Right atrium auricular region (tissue), 2 donors: ENCODE results near the gene TPMT. TPM values are rescaled to one million over a fixed set of nuclear protein-coding genes. Genes with fewer than 3 reads are reported as not detected.

Experiments used
- DNase-seq: peaks from one replicate; pipeline ENCODE4 v3.0.0-alpha.2; 2019; ENCODE audit warnings: low spot score
- H3K27ac ChIP-seq, 2 donors: fragments of 200-600 bp; sonication (generic); 1 replicate in 1 of 2; 2 replicates in 1 of 2; pipeline ENCODE4 v1.5.1; 2016 to 2019
- H3K27me3 ChIP-seq, 2 donors: fragments of 200-600 bp; sonication (generic); one replicate each; pipeline versions ENCODE4 v1.5.1 to v1.6.0; 2017 to 2019
- H3K36me3 ChIP-seq: fragments of 200-600 bp; sonication (generic); one replicate; pipeline ENCODE4 v1.5.1; 2016
- H3K4me1 ChIP-seq, 2 donors: fragments of 200-600 bp; sonication (generic); one replicate each; pipeline versions ENCODE4 v1.5.1 to v1.6.0; 2017 to 2019
- H3K4me3 ChIP-seq, 2 donors: fragments of 200-600 bp; sonication (generic); 1 replicate in 1 of 2; 2 replicates in 1 of 2; pipeline ENCODE4 v1.5.1; 2017 to 2019; ENCODE audit warnings: mild to moderate bottlenecking in 1 of 2, moderate library complexity in 1 of 2
- H3K9me3 ChIP-seq, 2 donors: fragments of 200-600 bp; sonication (generic); one replicate each; pipeline ENCODE4 v1.5.1; 2019
- total RNA-seq, 2 donors: library from RNA; depleted of rRNA; stranded (reverse); fragments of >200 nt; gene quantifications; one replicate each; pipeline ENCODE4 v1.1.0, GENCODE V29; 2016
- TF ChIP-seq, protein P1 (sequence below), 2 donors: fragments of 200-600 bp; sonication (generic); IDR thresholded peaks; one replicate each; pipeline ENCODE4 v1.5.1; 2019; ENCODE audit warnings: antibody characterized with exemption in 2 of 2

The TPMT gene
- total RNA-seq, 2 donors from 2014 or later = 9.0 to 18.4 TPM

DNA sequence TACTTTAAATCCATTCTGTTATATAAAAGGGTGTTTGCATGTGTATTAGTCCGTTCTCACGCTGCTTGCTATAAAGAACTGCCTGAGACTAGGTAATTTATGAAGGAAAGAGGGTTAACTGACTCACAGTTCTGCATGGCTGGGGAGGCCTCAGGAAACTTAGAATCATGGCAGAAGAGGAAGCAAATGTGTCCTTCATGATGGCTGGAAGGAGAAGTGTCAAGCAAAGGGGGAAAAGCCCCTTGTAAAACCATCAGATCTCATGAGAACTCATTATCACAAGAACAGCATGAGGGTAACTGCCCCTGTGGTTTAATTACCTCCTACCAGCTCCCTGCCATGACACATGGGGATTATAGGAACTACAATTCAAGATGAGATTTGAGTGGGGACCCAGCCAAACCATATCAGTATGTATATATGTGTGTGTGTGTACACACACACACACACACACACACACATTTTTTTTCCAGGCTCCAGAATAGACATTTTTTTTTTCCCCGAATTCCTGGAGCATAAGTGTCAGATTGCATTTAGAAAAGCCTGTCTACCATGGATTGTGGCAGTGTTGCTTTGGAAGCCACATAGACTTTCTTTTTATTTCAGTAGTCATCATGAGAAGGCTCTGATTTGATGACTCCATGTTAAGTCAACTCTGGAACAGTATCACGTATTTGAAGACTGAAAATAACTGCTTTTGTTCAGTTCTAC is 31.8 kb upstream of the TPMT start:
- Histone ChIP-seq H3K36me3 (peaks cover 14% of the 10 kb centered on the region), H3K9me3 (no peaks in the 10 kb centered on the region), H3K27ac (no peak overlapping the region), H3K27me3 (no peaks in the 10 kb centered on the region), H3K4me1 (no peaks in the 10 kb centered on the region), H3K4me3 (no peak overlapping the region)
- no peak for DNase-seq
- TF ChIP-seq, protein P1, sequence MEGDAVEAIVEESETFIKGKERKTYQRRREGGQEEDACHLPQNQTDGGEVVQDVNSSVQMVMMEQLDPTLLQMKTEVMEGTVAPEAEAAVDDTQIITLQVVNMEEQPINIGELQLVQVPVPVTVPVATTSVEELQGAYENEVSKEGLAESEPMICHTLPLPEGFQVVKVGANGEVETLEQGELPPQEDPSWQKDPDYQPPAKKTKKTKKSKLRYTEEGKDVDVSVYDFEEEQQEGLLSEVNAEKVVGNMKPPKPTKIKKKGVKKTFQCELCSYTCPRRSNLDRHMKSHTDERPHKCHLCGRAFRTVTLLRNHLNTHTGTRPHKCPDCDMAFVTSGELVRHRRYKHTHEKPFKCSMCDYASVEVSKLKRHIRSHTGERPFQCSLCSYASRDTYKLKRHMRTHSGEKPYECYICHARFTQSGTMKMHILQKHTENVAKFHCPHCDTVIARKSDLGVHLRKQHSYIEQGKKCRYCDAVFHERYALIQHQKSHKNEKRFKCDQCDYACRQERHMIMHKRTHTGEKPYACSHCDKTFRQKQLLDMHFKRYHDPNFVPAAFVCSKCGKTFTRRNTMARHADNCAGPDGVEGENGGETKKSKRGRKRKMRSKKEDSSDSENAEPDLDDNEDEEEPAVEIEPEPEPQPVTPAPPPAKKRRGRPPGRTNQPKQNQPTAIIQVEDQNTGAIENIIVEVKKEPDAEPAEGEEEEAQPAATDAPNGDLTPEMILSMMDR (IDR thresholded peaks at IDR 0.05) = no peak

DNA sequence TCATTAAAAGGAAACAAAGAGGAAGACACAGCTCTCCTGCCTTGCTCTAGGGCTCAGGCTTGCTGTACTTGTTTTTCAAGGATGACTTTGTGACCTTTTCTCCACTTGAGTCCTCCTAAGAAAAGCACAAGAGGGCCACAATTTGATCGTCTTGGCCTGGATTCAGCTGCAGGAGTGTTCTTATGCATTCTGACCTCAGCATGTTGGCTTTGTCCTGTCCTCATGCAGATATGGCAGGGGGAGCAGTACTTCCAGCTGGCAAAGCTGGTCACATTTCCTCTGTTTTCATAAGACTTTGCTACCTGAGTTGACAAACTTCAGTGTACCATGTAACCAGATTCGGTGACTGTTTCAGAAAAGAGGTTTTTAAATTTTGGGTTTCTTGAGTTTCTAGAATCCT is 31.2 kb upstream of the TPMT start:
- Histone ChIP-seq H3K4me3 (no peak overlapping the region), H3K36me3 (peaks cover 9% of the 10 kb centered on the region), H3K9me3 (no peaks in the 10 kb centered on the region), H3K4me1 (no peaks in the 10 kb centered on the region), H3K27me3 (no peaks in the 10 kb centered on the region), H3K27ac (no peak overlapping the region)
- TF ChIP-seq, protein P1 (IDR thresholded peaks at IDR 0.05) = no peak
- no peak for DNase-seq

DNA sequence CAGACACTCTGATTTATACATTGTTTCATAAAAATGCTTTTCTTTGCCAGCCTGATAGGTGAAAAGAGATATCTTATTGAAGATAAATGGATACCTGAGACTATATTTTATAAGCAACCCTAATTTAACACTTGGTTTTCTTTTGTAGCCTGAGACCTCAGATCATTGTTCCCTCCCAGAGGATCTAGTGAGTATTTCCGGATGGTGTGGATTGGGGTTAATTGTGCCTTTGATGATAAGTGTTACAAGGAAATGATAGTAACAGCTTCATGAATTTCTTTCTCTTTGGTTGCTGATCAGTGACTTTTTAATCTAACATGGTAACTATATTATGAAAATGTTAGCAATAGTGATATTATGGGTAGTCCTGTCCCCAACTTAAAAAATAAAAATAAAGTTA is 30.7 kb upstream of the TPMT start:
- Histone ChIP-seq H3K27me3 (no peaks in the 10 kb centered on the region), H3K27ac (no peak overlapping the region), H3K4me3 (no peak overlapping the region), H3K9me3 (no peaks in the 10 kb centered on the region), H3K4me1 (no peaks in the 10 kb centered on the region), H3K36me3 (peaks cover 9% of the 10 kb centered on the region)
- TF ChIP-seq, protein P1 (IDR thresholded peaks at IDR 0.05) = no peak
- no peak for DNase-seq

DNA sequence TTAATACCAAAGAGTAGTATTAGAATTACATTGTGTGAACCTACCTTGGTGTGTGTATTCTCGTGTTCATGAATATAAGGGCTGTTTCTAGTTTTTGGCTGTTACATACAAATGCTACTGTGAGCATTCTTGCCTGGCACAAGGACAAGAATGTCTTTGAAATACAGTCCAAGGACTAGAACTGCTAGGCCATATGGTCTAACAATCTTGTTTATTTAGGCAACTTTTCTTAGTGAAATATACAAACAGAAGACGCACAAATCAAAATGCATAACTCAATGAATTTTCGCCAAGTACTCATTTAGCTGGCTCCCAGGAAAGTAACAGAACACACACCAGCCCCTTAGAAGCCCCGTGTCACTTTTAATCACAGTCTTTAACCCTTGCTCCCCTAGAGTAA is 28.9 kb upstream of the TPMT start:
- Histone ChIP-seq H3K9me3 (no peaks in the 10 kb centered on the region), H3K27ac (no peak overlapping the region), H3K36me3 (peaks cover 9% of the 10 kb centered on the region), H3K4me1 (no peaks in the 10 kb centered on the region), H3K4me3 (no peak overlapping the region), H3K27me3 (no peaks in the 10 kb centered on the region)
- no peak for DNase-seq
- TF ChIP-seq, protein P1 (IDR thresholded peaks at IDR 0.05) = no peak

DNA sequence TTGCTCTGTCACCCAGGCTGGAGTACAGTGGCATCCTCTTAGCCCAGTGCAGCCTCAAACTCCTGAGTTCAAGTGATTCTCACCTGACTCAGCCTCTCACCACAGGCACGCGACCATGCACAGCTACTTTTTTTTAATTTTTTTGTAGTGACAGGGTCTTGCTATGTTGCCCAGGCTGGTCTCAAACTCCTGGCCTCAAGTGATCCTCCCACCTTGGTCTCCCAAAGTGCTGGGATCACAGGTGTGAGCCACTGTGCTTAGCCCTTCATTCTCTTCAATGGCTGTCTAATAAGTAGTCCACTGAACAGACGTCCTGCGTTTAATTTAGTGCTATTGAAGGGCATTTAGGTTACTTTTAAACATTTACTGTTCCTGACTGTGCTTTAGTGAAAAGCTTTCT is 27.7 kb upstream of the TPMT start:
- no peaks in the 10 kb centered on the region for H3K27me3 ChIP-seq
- TF ChIP-seq, protein P1 (IDR thresholded peaks at IDR 0.05) = no peak
- no peaks in the 10 kb centered on the region for H3K9me3 ChIP-seq
- no peak for DNase-seq
- H3K4me3 ChIP-seq = no peak overlapping the region
- H3K4me1 ChIP-seq = no peaks in the 10 kb centered on the region
- H3K36me3 ChIP-seq = peaks cover 5% of the 10 kb centered on the region
- no peak overlapping the region for H3K27ac ChIP-seq
